Parathyroid adenoma (tissue), 2 donors: ENCODE results near the gene ARID3B.
"Not testable (repeated sequence)": the region's sequence is repeated elsewhere in the genome, so short reads cannot be mapped to it uniquely, and the experiment has no call there.

Experiments
- H2AFZ ChIP-seq: fragments of 300-600 bp; sonication (generic); one replicate; pipeline ENCODE4 v1.7.0; 2017; ENCODE audit warnings: antibody characterized with exemption, mild to moderate bottlenecking
- H3K27ac ChIP-seq: fragments of 300-600 bp; sonication (generic); one replicate; pipeline ENCODE4 v1.7.0; 2017
- H3K27me3 ChIP-seq: fragments of 300-600 bp; sonication (generic); one replicate; pipeline ENCODE4 v1.7.0; 2017; ENCODE audit warnings: low read length; ENCODE audit not compliant: control insufficient read depth, insufficient read depth
- H3K36me3 ChIP-seq: fragments of 300-600 bp; sonication (generic); one replicate; pipeline ENCODE4 v1.7.0; 2017; ENCODE audit warnings: low read length; ENCODE audit not compliant: control insufficient read depth, insufficient read depth
- H3K4me1 ChIP-seq: fragments of 300-600 bp; sonication (generic); one replicate; pipeline ENCODE4 v1.7.0; 2017; ENCODE audit warnings: control low read depth
- H3K4me2 ChIP-seq: fragments of 300-600 bp; sonication (generic); one replicate; pipeline ENCODE4 v1.7.0; 2017; ENCODE audit warnings: low read length
- H3K4me3 ChIP-seq: fragments of 300-600 bp; sonication (generic); one replicate; pipeline ENCODE4 v1.7.0; 2017; ENCODE audit warnings: low read depth, low read length
- H3K79me2 ChIP-seq: fragments of 300-600 bp; sonication (generic); one replicate; pipeline ENCODE4 v1.7.0; 2017; ENCODE audit warnings: control low read depth
- H3K9ac ChIP-seq: fragments of 300-600 bp; sonication (generic); one replicate; pipeline ENCODE4 v1.7.0; 2017; ENCODE audit warnings: mild to moderate bottlenecking
- H3K9me3 ChIP-seq: fragments of 300-600 bp; sonication (generic); one replicate; pipeline ENCODE4 v1.7.0; 2017; ENCODE audit warnings: low read length; ENCODE audit not compliant: control insufficient read depth
- TF ChIP-seq, protein P1 (sequence below): fragments of 300-600 bp; sonication (generic); IDR thresholded peaks from one replicate; pipeline ENCODE4 v1.7.0; 2017; ENCODE audit warnings: antibody characterized with exemption, mild to moderate bottlenecking
- donor health status: primary hyperparathyroidism.

The ARID3B gene

DNA sequence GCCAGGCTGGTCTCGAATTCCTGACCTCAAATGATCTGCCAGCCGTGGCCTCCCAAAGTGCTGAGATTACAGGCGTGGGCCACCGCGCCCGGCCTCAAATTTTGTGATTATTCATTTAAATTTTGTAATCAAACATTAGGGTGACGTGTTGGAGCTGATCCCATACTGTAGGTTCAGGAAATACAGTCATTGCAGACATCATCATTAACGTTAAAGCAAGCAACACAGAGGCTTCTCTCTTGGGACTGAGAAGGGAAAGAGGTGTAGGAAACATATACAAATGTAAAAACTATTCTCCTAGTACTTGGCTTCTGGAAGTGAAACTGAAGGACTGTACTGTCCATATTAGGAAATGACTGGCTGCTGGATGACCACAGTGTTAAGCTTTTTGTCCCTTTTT, 11.1 kb upstream of the ARID3B start:
- Histone ChIP-seq H3K9ac (no peak overlapping the region), H2AFZ (no peak overlapping the region), H3K79me2 (no peaks in the 10 kb centered on the region), H3K27ac (no peak overlapping the region), H3K9me3 (no peaks in the 10 kb centered on the region), H3K36me3 (no peaks in the 10 kb centered on the region), H3K27me3 (no peaks in the 10 kb centered on the region), H3K4me2 (no peak overlapping the region), H3K4me3 (no peak overlapping the region), H3K4me1 (no peaks in the 10 kb centered on the region)
- TF ChIP-seq, protein P1, sequence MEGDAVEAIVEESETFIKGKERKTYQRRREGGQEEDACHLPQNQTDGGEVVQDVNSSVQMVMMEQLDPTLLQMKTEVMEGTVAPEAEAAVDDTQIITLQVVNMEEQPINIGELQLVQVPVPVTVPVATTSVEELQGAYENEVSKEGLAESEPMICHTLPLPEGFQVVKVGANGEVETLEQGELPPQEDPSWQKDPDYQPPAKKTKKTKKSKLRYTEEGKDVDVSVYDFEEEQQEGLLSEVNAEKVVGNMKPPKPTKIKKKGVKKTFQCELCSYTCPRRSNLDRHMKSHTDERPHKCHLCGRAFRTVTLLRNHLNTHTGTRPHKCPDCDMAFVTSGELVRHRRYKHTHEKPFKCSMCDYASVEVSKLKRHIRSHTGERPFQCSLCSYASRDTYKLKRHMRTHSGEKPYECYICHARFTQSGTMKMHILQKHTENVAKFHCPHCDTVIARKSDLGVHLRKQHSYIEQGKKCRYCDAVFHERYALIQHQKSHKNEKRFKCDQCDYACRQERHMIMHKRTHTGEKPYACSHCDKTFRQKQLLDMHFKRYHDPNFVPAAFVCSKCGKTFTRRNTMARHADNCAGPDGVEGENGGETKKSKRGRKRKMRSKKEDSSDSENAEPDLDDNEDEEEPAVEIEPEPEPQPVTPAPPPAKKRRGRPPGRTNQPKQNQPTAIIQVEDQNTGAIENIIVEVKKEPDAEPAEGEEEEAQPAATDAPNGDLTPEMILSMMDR: no peak

DNA sequence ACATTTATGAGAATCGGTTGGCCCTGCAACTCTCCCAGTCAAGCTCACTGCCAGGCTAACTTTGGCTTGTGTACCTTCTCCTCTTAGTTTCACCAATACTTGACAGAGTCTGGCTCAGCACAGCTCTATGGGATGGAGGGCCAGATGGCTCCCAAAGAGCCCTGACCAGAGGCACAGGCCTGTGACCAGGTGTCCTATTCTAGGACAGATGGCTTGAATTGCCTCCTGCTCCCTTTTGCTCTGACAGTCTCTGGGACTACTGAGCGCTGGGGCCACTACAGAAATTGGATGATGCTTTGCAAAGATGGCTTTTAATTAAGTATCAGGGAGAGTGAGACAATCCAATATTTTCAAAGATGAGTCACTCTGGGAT, 10.3 kb upstream of the ARID3B start:
- Histone ChIP-seq H3K4me1 (no peaks in the 10 kb centered on the region), H3K9me3 (no peaks in the 10 kb centered on the region), H3K4me2 (no peak overlapping the region), H3K27me3 (no peaks in the 10 kb centered on the region), H2AFZ (no peak overlapping the region), H3K27ac (no peak overlapping the region), H3K79me2 (no peaks in the 10 kb centered on the region), H3K9ac (no peak overlapping the region), H3K36me3 (no peaks in the 10 kb centered on the region), H3K4me3 (no peak overlapping the region)
- TF ChIP-seq, protein P1: no peak

- H3K27me3 ChIP-seq: no peaks in the 10 kb centered on the region
- no peak overlapping the region for H2AFZ ChIP-seq
- H3K4me1 ChIP-seq: no peaks in the 10 kb centered on the region
- H3K4me3 ChIP-seq: no peak overlapping the region
- H3K4me2 ChIP-seq: no peak overlapping the region
- no peaks in the 10 kb centered on the region for H3K79me2 ChIP-seq
- H3K9ac ChIP-seq: no peak overlapping the region
- TF ChIP-seq, protein P1: no peak
- H3K27ac ChIP-seq: no peak overlapping the region
- no peaks in the 10 kb centered on the region for H3K36me3 ChIP-seq
- H3K9me3 ChIP-seq: no peaks in the 10 kb centered on the region
These were observed 9.7 kb upstream of the ARID3B start for GRCh38 chr15:74531144-74531811.

DNA sequence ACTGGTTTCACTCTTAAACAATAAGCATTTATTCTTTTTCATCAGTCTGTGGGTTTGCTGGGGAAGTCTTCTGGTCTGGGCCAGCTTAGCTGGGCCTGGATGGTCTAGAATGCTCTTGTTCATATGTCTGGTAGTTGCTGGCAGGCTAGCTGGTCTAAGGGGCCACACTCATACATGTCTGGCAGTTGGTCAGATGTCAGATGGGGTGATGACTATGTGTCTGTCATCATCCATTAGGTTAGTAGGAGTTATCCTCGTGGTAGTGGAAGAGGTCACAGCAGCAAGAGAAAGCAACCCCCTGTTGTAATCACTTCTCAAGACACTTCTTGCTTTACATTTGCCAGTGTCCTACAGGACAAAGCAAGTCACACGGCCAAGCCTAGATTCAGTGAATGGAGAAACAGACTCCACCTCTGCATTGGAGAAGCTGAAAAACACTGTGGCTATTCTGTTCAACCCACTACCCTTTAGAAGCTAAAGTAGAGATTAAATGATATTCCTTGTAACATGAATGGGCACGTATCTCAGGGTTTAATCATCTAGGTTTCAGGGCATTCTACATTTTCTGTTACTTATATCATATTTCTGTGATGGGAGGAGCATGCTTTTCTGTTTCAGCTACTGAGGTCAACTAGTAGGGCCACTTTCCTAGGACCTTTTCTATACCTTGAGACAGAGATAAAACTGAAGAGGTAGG, 5.5 kb upstream of the ARID3B start:
- Histone ChIP-seq H3K79me2 (no peaks in the 10 kb centered on the region), H3K4me2 (no peak overlapping the region), H3K9ac (no peak overlapping the region), H3K27me3 (no peaks in the 10 kb centered on the region), H3K4me1 (peaks cover 4% of the 10 kb centered on the region), H3K9me3 (no peaks in the 10 kb centered on the region), H3K36me3 (no peaks in the 10 kb centered on the region), H3K4me3 (no peak overlapping the region), H2AFZ (no peak overlapping the region), H3K27ac (no peak overlapping the region)
- TF ChIP-seq, protein P1: no peak

DNA sequence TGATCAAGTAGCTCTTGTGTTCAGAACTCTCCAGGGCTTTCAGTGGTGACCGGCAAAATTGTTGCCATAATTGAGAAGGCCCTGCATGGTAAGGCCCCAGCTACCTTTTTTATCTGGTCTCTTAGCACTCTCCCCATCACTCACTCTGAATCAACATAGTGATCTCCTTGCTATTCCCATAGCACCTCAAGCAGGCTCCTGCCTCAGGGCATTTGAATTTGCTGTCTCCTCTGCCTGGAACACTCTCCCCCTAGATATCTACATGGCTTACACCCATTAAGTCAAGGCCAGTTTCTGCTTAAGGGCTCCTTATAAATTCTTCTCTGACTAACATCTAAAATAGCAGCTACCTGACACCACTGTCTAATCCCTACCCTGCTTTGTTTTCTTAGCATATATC, 3.3 kb upstream of the ARID3B start:
- H3K4me2 ChIP-seq: no peak overlapping the region
- H3K9me3 ChIP-seq: no peaks in the 10 kb centered on the region
- H3K4me1 ChIP-seq: peaks cover 4% of the 10 kb centered on the region
- no peaks in the 10 kb centered on the region for H3K36me3 ChIP-seq
- H2AFZ ChIP-seq: no peak overlapping the region
- no peak overlapping the region for H3K4me3 ChIP-seq
- H3K79me2 ChIP-seq: no peaks in the 10 kb centered on the region
- no peaks in the 10 kb centered on the region for H3K27me3 ChIP-seq
- TF ChIP-seq, protein P1: no peak
- H3K27ac ChIP-seq: no peak overlapping the region
- no peak overlapping the region for H3K9ac ChIP-seq

- not testable (repeated sequence) for H3K9ac ChIP-seq, H3K79me2 ChIP-seq, H3K4me3 ChIP-seq, H3K27me3 ChIP-seq, H2AFZ ChIP-seq, H3K27ac ChIP-seq, H3K4me2 ChIP-seq, H3K4me1 ChIP-seq, H3K36me3 ChIP-seq, H3K9me3 ChIP-seq
These were observed 1.5 kb upstream of the ARID3B start for GRCh38 chr15:74539521-74539920.
